ENCODE data around the gene CLSTN2.
A peak's percentile ranks its signal among the peaks of the same experiment; 100 is the strongest.

The CLSTN2 gene

GRCh38 chr3:139935016-139935865 lies at the start of gene CLSTN2:
Gene CLSTN2 (plus strand): TSS chr3:139935185.
- DNase-seq, result peak; percentile 60 to 97 (median 80)
- intact Hi-C loops (cut with DNase I), result loop anchor here (5.0 to 10.0 kb wide), 3 partner anchors 380 to 802 kb away; no protein-coding TSS in a partner anchor

GRCh38 chr3:139887431-139887830 lies 47.6 kb upstream of the CLSTN2 start:
- intact Hi-C loops (cut with DNase I), result no loop called here
- DNase-seq, result no peak

GRCh38 chr3:139888561-139889140 lies 46.3 kb upstream of the CLSTN2 start:
- intact Hi-C loops (cut with DNase I), result no loop called here
- DNase-seq, result no peak

GRCh38 chr3:139893267-139893962 lies 41.6 kb upstream of the CLSTN2 start:
- no peak for DNase-seq
- intact Hi-C loops (cut with DNase I), result no loop called here

- intact Hi-C loops (cut with DNase I), result no loop called here
- DNase-seq, result no peak
Observed at GRCh38 chr3:139893963-139894642, 40.9 kb upstream of the CLSTN2 start.

GRCh38 chr3:139894643-139894989 lies 40.4 kb upstream of the CLSTN2 start:
- no peak for DNase-seq
- intact Hi-C loops (cut with DNase I), result no loop called here

- DNase-seq, result no peak
- intact Hi-C loops (cut with DNase I), result no loop called here
Observed at GRCh38 chr3:139897759-139898158, 37.2 kb upstream of the CLSTN2 start.

GRCh38 chr3:139906418-139906817 lies 28.6 kb upstream of the CLSTN2 start:
- intact Hi-C loops (cut with DNase I), result no loop called here
- no peak for DNase-seq

- no peak for DNase-seq
- intact Hi-C loops (cut with DNase I), result no loop called here
Observed at GRCh38 chr3:139909811-139910210, 25.2 kb upstream of the CLSTN2 start.

- DNase-seq, result no peak
- intact Hi-C loops (cut with DNase I), result no loop called here
Observed at GRCh38 chr3:139916271-139916670, 18.7 kb upstream of the CLSTN2 start.

- DNase-seq, result no peak
- intact Hi-C loops (cut with DNase I), result no loop called here
Observed at GRCh38 chr3:139917226-139917785, 17.7 kb upstream of the CLSTN2 start.

- intact Hi-C loops (cut with DNase I), result no loop called here
- no peak for DNase-seq
Observed at GRCh38 chr3:139928708-139929505, 6.1 kb upstream of the CLSTN2 start.

- intact Hi-C loops (cut with DNase I), result loop anchor here (5.0 to 10.0 kb wide), 3 partner anchors 375 to 575 kb away; no protein-coding TSS in a partner anchor
- DNase-seq, result no peak
Observed at GRCh38 chr3:139930211-139930610, 4.8 kb upstream of the CLSTN2 start.

- no peak for DNase-seq
- intact Hi-C loops (cut with DNase I), result loop anchor here (5.0 to 10.0 kb wide), 3 partner anchors 379 to 571 kb away; no protein-coding TSS in a partner anchor
Observed at GRCh38 chr3:139933766-139934165, 1.2 kb upstream of the CLSTN2 start.

- peak; percentile 47 to 96 (median 69) for DNase-seq
- intact Hi-C loops (cut with DNase I), result loop anchor here (5.0 to 10.0 kb wide), 4 partner anchors 380 to 803 kb away; no protein-coding TSS in a partner anchor
Observed at GRCh38 chr3:139934613-139935015, 371 bp upstream of the CLSTN2 start.

GRCh38 chr3:139935866-139936817 lies 1.2 kb downstream of the CLSTN2 start:
- intact Hi-C loops (cut with DNase I), result loop anchor here (5.0 to 10.0 kb wide), 3 partner anchors 381 to 801 kb away; no protein-coding TSS in a partner anchor
- DNase-seq, result peak in 7 of 10 donors; percentile 11 to 87 (median 17)

- DNase-seq, result peak in 7 of 10 donors; percentile 23 to 89 (median 55)
- intact Hi-C loops (cut with DNase I), result loop anchor here (1.0 to 10.0 kb wide), 4 partner anchors 114 to 800 kb away; no protein-coding TSS in a partner anchor
Observed at GRCh38 chr3:139937674-139938279, 2.8 kb downstream of the CLSTN2 start.

All from posterior cingulate gyrus (tissue), 11 donors.